HL-60 (cell line): ENCODE data around the gene MAST2.

Source experiments
- GABPA ChIP-seq: IDR thresholded peaks from 2 replicates; pipeline ENCODE4 v1.6.1; 2012; ENCODE audit warnings: low read depth
- POLR2AphosphoS5 ChIP-seq: IDR thresholded peaks from 2 replicates; pipeline ENCODE4 v1.6.1; 2012; ENCODE audit warnings: low read depth
- SPI1 ChIP-seq: IDR thresholded peaks from 2 replicates; pipeline ENCODE4 v1.6.1; 2012; ENCODE audit warnings: low read depth, mild to moderate bottlenecking, borderline replicate concordance
- TF ChIP-seq, protein P1 (sequence below): IDR thresholded peaks from one replicate; pipeline ENCODE4 v1.5.1; 2011; ENCODE audit warnings: low read length, control low read depth, inconsistent platforms; ENCODE audit not compliant: insufficient read depth
- TF ChIP-seq, protein P2 (sequence below): IDR thresholded peaks from 2 replicates; pipeline ENCODE4 v1.6.1; 2012; ENCODE audit warnings: low read depth; ENCODE audit not compliant: insufficient replicate concordance

DNA sequence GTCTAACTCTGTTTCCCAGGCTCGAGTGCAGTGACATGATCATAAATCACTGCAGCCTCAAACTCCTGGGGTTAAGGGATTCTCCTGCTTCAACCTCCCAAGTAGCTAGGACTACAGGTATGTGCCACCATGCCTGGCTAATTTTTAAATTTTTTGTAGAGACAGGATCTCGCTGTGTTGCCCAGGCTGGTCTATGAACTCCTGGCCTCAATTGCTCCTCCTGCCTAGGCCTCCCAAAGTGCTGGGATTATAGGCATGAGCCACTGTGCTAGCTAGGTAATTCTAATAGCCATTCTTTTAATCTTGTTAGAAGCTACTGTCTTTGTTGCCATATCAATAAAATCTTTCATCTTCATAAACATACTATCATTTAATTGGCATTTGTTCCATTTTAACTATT, 13.8 kb upstream of the MAST2 start:
- TF ChIP-seq, protein P1, sequence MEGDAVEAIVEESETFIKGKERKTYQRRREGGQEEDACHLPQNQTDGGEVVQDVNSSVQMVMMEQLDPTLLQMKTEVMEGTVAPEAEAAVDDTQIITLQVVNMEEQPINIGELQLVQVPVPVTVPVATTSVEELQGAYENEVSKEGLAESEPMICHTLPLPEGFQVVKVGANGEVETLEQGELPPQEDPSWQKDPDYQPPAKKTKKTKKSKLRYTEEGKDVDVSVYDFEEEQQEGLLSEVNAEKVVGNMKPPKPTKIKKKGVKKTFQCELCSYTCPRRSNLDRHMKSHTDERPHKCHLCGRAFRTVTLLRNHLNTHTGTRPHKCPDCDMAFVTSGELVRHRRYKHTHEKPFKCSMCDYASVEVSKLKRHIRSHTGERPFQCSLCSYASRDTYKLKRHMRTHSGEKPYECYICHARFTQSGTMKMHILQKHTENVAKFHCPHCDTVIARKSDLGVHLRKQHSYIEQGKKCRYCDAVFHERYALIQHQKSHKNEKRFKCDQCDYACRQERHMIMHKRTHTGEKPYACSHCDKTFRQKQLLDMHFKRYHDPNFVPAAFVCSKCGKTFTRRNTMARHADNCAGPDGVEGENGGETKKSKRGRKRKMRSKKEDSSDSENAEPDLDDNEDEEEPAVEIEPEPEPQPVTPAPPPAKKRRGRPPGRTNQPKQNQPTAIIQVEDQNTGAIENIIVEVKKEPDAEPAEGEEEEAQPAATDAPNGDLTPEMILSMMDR = no peak
- TF ChIP-seq POLR2AphosphoS5 (no peak), GABPA (no peak), SPI1 (no peak)
- TF ChIP-seq, protein P2, sequence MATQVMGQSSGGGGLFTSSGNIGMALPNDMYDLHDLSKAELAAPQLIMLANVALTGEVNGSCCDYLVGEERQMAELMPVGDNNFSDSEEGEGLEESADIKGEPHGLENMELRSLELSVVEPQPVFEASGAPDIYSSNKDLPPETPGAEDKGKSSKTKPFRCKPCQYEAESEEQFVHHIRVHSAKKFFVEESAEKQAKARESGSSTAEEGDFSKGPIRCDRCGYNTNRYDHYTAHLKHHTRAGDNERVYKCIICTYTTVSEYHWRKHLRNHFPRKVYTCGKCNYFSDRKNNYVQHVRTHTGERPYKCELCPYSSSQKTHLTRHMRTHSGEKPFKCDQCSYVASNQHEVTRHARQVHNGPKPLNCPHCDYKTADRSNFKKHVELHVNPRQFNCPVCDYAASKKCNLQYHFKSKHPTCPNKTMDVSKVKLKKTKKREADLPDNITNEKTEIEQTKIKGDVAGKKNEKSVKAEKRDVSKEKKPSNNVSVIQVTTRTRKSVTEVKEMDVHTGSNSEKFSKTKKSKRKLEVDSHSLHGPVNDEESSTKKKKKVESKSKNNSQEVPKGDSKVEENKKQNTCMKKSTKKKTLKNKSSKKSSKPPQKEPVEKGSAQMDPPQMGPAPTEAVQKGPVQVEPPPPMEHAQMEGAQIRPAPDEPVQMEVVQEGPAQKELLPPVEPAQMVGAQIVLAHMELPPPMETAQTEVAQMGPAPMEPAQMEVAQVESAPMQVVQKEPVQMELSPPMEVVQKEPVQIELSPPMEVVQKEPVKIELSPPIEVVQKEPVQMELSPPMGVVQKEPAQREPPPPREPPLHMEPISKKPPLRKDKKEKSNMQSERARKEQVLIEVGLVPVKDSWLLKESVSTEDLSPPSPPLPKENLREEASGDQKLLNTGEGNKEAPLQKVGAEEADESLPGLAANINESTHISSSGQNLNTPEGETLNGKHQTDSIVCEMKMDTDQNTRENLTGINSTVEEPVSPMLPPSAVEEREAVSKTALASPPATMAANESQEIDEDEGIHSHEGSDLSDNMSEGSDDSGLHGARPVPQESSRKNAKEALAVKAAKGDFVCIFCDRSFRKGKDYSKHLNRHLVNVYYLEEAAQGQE = no peak
